Karpas-422 (cell line): ENCODE measurements around the gene TRAPPC10. TPM values are rescaled to one million over a fixed set of nuclear protein-coding genes. Genes with fewer than 3 reads are reported as not detected.

ENCODE experiments used
- DNase-seq: peaks from one replicate; pipeline ENCODE4 v3.0.0-alpha.2; 2015
- H2AFZ ChIP-seq: fragments of 200-600 bp; sonication (generic); 2 replicates; pipeline ENCODE4 v1.6.1; 2014; ENCODE audit warnings: antibody characterized with exemption, low read length, mixed read lengths
- H3K27ac ChIP-seq: fragments of 200-600 bp; sonication (generic); 2 replicates; pipeline ENCODE4 v1.5.1; 2014; ENCODE audit warnings: mild to moderate bottlenecking, low read length, moderate library complexity
- H3K27me3 ChIP-seq: fragments of 200-600 bp; sonication (generic); 2 replicates; pipeline ENCODE4 v1.6.1; 2014; ENCODE audit warnings: low read length, mixed read lengths
- H3K36me3 ChIP-seq: fragments of 200-600 bp; sonication (generic); 2 replicates; pipeline ENCODE4 v1.6.1; 2014; ENCODE audit warnings: low read length, mixed read lengths; ENCODE audit not compliant: insufficient read depth
- H3K4me1 ChIP-seq: fragments of 200-600 bp; sonication (generic); 2 replicates; pipeline ENCODE4 v1.6.1; 2014; ENCODE audit warnings: mild to moderate bottlenecking, low read length, mixed read lengths
- H3K4me2 ChIP-seq: fragments of 200-600 bp; sonication (generic); 2 replicates; pipeline ENCODE4 v1.6.1; 2014; ENCODE audit warnings: low read length, low read depth, mild to moderate bottlenecking; ENCODE audit not compliant: poor library complexity, severe bottlenecking
- H3K4me3 ChIP-seq: fragments of 200-600 bp; sonication (generic); 2 replicates; pipeline ENCODE4 v1.5.1; 2014; ENCODE audit warnings: mild to moderate bottlenecking, antibody characterized with exemption, low read length, mixed read lengths
- H3K79me2 ChIP-seq: fragments of 200-600 bp; sonication (generic); 2 replicates; pipeline ENCODE4 v1.6.1; 2014; ENCODE audit warnings: mild to moderate bottlenecking, low read length, mixed read lengths
- H3K9ac ChIP-seq: fragments of 200-600 bp; sonication (generic); 2 replicates; pipeline ENCODE4 v1.6.0; 2014; ENCODE audit warnings: low read length
- H3K9me2 ChIP-seq: fragments of 200-600 bp; sonication (generic), shearing (Covaris generic); replicated peaks from 2 replicates; pipeline ENCODE4 v1.6.0; 2014; ENCODE audit warnings: mild to moderate bottlenecking, low read length, moderate library complexity; ENCODE audit not compliant: insufficient read depth
- H3K9me3 ChIP-seq: fragments of 300-700, 200-600 bp; sonication (generic); 2 replicates; pipeline ENCODE4 v1.6.1; 2014; ENCODE audit warnings: low read length, mixed read lengths
- H4K20me1 ChIP-seq: fragments of 200-600 bp; sonication (generic); 2 replicates; pipeline ENCODE4 v1.6.1; 2014; ENCODE audit warnings: mild to moderate bottlenecking, antibody characterized with exemption, low read length, low read depth; ENCODE audit not compliant: insufficient read depth
- total RNA-seq: library from RNA; depleted of rRNA; stranded (reverse); fragments of >200 nt; shearing (Covaris generic); gene quantifications from 2 replicates; pipeline ENCODE4 v1.2.3, GENCODE V29; 2014; ENCODE audit warnings: low replicate concordance

The TRAPPC10 gene
- total RNA-seq, 1 experiment from 2014 or later: 40.3 TPM

GRCh38 chr21:44084496-44085241, 72.6 kb downstream of the TRAPPC10 start:
- Histone ChIP-seq H3K27me3 (no peaks in the 10 kb centered on the region), H3K27ac (no peak overlapping the region), H3K4me2 (no peak overlapping the region), H2AFZ (no peak overlapping the region), H3K9ac (no peak overlapping the region), H4K20me1 (peaks cover 5% of the 10 kb centered on the region; the same call in 1 of the 2 replicates), H3K9me3 (no peaks in the 10 kb centered on the region), H3K9me2 (no peaks in the 10 kb centered on the region), H3K4me3 (no peak overlapping the region), H3K79me2 (no peaks in the 10 kb centered on the region), H3K36me3 (peaks cover 29% of the 10 kb centered on the region; the same call in 1 of the 2 replicates), H3K4me1 (no peaks in the 10 kb centered on the region)
- DNase-seq: no peak

- Histone ChIP-seq H3K9me3 (no peaks in the 10 kb centered on the region), H3K27ac (no peak overlapping the region), H3K4me2 (no peak overlapping the region), H3K27me3 (no peaks in the 10 kb centered on the region), H2AFZ (no peak overlapping the region), H3K4me3 (no peak overlapping the region), H3K79me2 (no peaks in the 10 kb centered on the region), H3K4me1 (no peaks in the 10 kb centered on the region), H3K36me3 (peaks cover 22% of the 10 kb centered on the region; the same call in 1 of the 2 replicates), H4K20me1 (peaks cover 5% of the 10 kb centered on the region; the same call in 1 of the 2 replicates), H3K9ac (no peak overlapping the region), H3K9me2 (no peaks in the 10 kb centered on the region)
- no peak for DNase-seq
These were observed 73.6 kb downstream of the TRAPPC10 start for GRCh38 chr21:44085491-44086321.

DNA sequence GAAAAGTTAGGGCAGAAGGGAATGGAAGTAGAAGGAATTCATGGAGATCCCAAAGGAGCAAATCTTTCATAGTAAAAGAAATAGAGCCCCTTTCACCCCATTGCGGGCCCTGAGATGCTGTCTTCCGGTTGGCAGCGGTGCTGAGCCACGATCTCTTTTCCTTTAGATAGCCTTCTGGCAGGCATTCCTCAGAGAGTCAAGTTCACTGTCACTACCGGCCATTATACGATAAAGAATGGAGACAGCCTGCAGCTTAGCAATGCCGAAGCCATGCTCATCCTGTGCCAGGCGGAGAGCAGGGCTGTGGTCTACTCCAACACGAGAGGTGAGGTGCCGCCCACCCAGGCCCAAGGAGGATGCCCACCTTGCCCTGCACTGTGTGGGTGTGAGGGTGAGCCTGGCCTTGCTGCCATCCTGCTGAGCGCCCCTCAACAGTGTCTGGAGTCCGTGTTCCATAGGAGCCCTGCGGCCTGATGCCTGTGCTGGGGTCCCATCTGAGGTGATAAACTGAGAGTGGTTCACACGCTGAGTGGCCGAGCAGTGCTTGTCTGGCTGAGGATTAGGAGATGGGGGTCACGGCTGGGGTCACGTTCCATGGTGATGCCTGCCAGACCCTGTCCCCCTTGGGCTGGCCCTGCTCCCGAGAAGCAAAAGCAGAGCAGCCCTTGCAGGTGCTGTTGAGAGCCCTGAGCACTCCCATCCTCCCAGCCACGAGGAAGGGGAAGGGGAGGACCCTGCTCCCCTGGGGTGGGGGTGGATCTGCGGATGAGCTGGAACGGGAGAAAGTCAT, 74.7 kb downstream of the TRAPPC10 start:
- Histone ChIP-seq H3K4me1 (no peaks in the 10 kb centered on the region), H3K36me3 (peaks cover 22% of the 10 kb centered on the region; the same call in 1 of the 2 replicates)

DNA sequence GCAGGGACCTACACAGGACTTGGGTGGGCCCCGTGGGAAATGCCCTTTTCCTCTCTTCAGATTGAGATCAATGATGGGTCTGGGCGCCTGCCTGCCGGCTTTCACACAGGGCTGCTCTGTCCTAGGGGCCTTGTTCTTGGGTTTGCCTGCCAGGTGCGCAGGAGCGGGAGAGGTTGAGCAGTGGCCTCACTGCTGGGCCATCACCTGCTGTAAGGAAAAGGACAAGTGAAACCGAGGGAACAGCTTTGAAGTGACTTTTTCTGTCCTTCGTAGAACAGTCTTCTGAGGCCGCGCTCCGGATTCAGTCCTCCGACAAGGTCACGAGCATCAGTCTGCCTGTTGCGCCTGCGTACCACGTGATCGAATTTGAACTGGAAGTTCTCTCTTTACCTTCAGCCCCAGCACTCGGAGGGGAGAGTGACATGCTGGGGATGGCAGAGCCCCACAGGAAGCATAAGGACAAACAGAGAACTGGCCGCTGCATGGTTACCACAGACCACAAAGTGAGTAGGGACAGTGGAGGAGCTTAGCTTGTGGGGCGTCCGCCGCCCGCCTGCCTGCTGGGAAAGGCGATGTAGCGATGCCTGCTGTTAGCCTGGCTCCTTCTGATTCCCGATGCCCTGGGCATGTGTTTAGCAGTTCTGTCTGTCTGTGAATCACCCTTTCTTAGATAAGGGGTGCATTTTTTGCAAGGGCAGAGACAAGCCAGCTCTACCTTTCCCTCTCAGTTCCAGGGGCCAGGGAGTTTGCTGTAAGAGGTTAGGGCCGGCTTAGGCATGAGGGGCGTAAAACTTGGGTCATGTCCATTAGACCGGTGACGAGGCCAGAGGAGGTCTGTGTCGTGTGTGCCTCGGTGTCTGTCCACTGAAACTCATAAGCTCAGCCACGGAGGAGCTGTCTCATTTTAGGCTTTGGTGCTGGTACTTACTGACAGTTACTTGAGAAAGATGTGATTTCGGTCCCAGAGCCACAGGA, 75.6 kb downstream of the TRAPPC10 start:
- peaks cover 16% of the 10 kb centered on the region; the same call in 1 of the 2 replicates for H3K36me3 ChIP-seq
- no peak overlapping the region for H3K4me3 ChIP-seq
- H2AFZ ChIP-seq: no peak overlapping the region
- H3K9ac ChIP-seq: no peak overlapping the region
- H3K4me1 ChIP-seq: no peaks in the 10 kb centered on the region
- H3K9me2 ChIP-seq: no peaks in the 10 kb centered on the region
- no peak overlapping the region for H3K27ac ChIP-seq
- H4K20me1 ChIP-seq: peaks cover 5% of the 10 kb centered on the region; the same call in 1 of the 2 replicates
- DNase-seq: no peak
- no peaks in the 10 kb centered on the region for H3K27me3 ChIP-seq
- no peaks in the 10 kb centered on the region for H3K9me3 ChIP-seq
- H3K4me2 ChIP-seq: no peak overlapping the region
- no peaks in the 10 kb centered on the region for H3K79me2 ChIP-seq

More for the DNA sequence above, 74.7 kb downstream of the TRAPPC10 start:
- DNase-seq: no peak
- H4K20me1 ChIP-seq: peaks cover 5% of the 10 kb centered on the region; the same call in 1 of the 2 replicates
- H3K27ac ChIP-seq: no peak overlapping the region
- H2AFZ ChIP-seq: no peak overlapping the region
- H3K9me2 ChIP-seq: no peaks in the 10 kb centered on the region
- H3K4me2 ChIP-seq: no peak overlapping the region
- H3K9ac ChIP-seq: no peak overlapping the region
- no peaks in the 10 kb centered on the region for H3K9me3 ChIP-seq
- no peak overlapping the region for H3K4me3 ChIP-seq
- no peaks in the 10 kb centered on the region for H3K27me3 ChIP-seq
- H3K79me2 ChIP-seq: no peaks in the 10 kb centered on the region

GRCh38 chr21:44088401-44088780, 76.3 kb downstream of the TRAPPC10 start:
- Histone ChIP-seq H3K4me1 (no peaks in the 10 kb centered on the region), H4K20me1 (peaks cover 5% of the 10 kb centered on the region; the same call in 1 of the 2 replicates), H3K27ac (no peak overlapping the region), H3K27me3 (no peaks in the 10 kb centered on the region), H3K9me2 (no peaks in the 10 kb centered on the region), H3K4me2 (no peak overlapping the region), H3K36me3 (peaks cover 12% of the 10 kb centered on the region; the same call in 1 of the 2 replicates), H3K9me3 (no peaks in the 10 kb centered on the region), H3K9ac (no peak overlapping the region), H3K79me2 (no peaks in the 10 kb centered on the region), H2AFZ (no peak overlapping the region), H3K4me3 (no peak overlapping the region)
- no peak for DNase-seq

DNA sequence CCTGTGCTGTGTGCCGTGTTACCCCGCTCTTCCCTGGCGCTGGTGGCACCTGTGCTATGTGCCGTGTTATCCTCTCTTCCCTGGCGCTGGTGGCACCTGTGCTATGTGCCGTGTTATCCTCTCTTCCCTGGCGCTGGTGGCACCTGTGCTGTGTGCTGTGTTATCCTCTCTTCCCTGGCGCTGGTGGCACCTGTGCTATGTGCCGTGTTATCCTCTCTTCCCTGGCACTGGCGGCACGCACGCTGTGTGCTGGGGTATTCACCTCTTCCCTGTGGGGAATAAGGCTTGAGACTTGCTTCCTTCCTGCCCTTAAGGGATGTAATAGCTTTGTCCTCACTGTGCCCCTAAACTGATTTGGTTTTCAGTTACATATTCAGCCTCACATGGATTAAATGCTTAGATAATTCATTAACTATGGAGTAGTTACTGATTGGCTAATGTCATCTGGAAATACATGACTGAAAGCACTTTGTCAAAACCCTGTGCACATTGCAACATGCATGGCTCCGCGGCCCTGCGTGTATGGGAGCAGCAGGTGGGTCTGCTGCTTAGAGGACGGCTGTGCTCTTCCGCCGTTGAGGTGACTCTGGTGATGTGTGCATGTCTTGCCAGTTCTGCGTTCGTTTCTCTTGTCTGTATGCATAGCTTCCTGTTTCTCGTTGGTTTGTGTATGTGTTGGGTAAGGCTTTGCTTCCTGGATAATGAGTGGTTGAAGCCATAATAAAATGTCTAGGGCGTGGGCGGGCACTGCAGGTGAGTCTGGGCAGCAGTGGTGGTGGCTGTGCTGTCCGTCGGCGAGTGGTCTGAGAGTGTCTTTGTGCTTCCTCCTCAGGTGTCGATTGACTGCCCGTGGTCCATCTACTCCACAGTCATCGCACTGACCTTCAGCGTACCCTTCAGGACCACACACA, 77.1 kb downstream of the TRAPPC10 start:
- DNase-seq: no peak
- Histone ChIP-seq H3K9ac (no peak overlapping the region), H3K9me3 (no peaks in the 10 kb centered on the region), H3K9me2 (no peaks in the 10 kb centered on the region), H4K20me1 (peaks cover 5% of the 10 kb centered on the region; the same call in 1 of the 2 replicates), H3K4me2 (no peak overlapping the region), H2AFZ (no peak overlapping the region), H3K4me1 (no peaks in the 10 kb centered on the region), H3K27ac (no peak overlapping the region), H3K36me3 (peaks cover 5% of the 10 kb centered on the region; the same call in 1 of the 2 replicates), H3K27me3 (no peaks in the 10 kb centered on the region), H3K79me2 (no peaks in the 10 kb centered on the region), H3K4me3 (no peak overlapping the region)
